Metanephros (tissue), 2 donors: ENCODE data around the gene MRPS18B. TPM values are rescaled to one million over a fixed set of nuclear protein-coding genes. Genes with fewer than 3 reads are reported as not detected.

Source experiments
- small RNA-seq: library from RNA; depleted of rRNA; stranded (forward); fragments of <200 nt; gene quantifications from one replicate; pipeline ENCODE3, GENCODE V24; 2014; ENCODE audit warnings: low replicate concordance
- total RNA-seq: library from RNA; depleted of rRNA; stranded (reverse); fragments of >200 nt; gene quantifications from one replicate; pipeline ENCODE4 v1.2.3, GENCODE V29; 2014

Gene MRPS18B
- 58.0 TPM for total RNA-seq

DNA sequence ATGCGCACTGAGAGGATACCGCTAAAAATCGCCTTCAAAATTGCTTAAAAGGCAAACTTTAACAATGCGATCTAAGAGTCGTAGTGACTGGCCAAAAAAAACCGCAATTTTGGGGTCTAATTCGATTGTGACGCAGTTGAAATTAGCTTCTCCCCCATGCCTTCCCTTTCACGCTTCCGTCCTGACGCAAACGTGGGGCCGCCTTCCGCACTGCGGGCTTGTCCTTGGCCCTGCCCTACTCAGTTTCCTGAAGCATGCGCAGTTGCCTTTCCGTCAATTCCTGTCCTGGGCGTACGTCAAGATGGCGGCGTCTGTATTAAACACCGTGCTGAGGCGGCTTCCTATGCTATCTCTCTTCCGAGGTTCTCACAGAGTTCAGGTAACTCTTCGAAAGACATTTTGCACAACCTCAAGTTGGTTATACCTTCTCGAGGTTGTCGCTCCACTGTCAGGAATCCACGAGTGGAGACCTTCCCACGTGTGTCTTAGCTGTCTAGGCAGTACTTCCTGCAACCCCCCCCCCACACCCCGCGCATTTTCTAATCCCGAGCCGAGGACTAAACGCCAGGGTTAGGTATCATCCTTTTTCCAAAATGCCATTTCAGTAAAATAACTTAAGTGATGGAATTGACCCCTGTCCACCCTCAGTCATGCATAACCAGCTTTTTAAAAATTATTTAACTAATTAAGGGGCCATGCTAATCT, at the start of gene MRPS18B:
MRPS18B (plus strand) TSS at position 276 of the 705 bp plus-strand sequence; CDS start at position 302, 26 bp downstream.

DNA sequence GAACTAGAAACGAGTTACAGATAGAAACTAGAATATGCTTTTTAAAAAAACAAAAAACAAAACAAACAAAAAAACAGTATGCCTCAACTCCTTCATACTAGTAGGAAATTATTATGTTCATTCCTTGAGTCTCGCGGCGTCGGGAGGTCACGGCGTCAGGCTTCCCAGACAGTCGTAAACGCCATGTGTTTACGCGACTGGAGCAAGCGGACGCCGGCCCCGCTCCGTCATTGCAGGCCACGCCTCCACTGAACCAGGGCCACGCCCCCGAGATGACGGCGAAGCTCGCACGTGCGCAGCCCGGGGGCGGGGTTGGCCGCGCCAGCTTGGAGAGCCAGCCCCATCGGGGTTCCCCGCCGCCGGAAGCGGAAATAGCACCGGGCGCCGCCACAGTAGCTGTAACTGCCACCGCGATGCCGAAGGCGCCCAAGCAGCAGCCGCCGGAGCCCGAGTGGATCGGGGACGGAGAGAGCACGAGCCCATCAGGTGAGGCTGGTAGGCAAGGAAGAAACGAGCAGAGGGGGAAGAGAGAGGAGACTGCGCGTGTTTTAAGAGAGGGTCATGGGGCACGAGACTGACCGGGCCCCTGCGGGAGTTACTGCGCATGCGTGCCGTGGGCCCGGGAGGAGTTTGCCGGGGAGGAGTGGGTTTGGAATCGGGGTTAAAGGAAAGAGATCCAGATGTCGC, 46.4 kb upstream of the MRPS18B start, which contains the start of gene ABCF1:
ABCF1 (plus strand) TSS at position 368 of the 687 bp plus-strand sequence; CDS start at position 414, 46 bp downstream.

DNA sequence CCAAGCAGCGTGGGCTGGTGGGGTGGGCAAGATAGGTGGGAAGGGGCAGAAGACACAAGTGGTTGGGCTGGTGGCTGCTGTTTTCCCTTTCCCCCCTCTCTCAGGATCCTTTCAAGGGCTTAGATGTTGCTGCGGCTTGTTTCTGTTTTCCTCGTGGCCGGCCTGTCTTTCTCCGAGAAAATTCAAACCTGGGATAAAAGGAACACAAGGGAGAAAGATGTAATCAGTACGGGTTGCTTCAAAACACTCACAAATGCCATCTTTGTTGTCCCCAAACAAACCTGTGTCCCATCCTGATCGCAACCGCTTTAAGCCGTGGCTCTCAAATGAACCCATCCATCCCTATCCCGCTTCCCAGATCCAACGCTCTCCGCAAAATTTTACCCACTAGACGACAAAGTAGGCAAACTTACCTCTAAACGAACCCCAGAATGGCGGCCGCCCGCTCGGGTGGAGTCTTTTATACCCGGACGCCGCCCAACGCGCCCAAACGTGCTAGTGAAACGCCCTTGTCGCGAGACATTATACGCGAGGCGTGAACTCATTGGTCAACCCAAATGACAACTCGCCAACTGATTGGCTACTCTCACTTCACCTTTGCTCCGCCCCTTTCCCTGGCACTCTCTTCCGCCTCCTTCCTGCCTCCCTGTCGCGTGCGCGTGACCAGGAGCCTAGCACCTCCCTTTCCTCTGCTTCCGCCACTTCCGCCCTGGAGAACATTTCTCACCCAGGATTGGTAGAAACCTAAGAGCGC, 652 bp upstream of the MRPS18B start, which contains the start of gene PPP1R10:
PPP1R10 (minus strand) TSS at position 433 of the 754 bp plus-strand sequence. CDS start 7,299 bp downstream, outside the sequence.

DNA sequence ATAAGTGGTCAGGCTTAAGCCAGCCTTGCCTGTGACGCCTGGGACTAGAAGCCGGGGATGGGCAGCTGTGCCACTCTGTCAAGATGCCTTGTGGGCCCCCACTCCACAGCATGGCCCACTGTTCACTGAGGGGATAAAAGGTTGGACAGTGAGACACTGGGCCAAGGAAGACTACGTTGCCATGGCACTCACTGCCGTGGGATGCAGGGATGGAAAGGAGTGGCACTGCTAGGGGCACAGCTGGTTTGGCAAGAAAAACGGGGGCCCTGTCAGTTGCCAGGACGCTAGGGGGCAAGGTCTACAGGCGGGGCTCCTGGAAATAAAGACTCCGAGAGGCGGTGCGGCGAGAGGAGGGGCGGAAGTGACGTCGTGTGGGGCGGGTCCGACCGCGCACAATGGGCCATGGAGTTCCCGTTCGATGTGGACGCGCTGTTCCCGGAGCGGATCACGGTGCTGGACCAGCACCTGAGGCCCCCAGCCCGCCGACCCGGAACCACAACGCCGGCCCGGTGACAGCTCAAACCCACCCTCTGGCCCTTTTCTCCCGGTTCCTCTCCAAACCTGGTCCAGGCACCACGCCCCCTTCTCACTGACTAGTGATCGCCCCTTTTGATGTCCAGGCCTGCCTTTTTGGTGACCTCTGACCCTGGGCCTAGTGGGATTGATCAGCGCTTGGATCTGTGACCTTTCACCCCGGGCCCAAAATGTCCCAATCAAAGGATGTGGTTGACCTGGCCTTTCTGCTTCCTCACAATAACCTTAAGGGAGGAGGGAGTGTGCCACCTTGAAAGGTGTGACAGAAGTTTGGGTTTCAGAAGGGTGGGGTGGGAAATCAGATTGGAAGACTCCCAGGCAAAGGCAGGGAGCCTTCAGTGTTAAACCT, 9.1 kb downstream of the MRPS18B start, which contains the start of gene ATAT1:
ATAT1 (plus strand) TSS at position 391 of the 883 bp plus-strand sequence.

DNA sequence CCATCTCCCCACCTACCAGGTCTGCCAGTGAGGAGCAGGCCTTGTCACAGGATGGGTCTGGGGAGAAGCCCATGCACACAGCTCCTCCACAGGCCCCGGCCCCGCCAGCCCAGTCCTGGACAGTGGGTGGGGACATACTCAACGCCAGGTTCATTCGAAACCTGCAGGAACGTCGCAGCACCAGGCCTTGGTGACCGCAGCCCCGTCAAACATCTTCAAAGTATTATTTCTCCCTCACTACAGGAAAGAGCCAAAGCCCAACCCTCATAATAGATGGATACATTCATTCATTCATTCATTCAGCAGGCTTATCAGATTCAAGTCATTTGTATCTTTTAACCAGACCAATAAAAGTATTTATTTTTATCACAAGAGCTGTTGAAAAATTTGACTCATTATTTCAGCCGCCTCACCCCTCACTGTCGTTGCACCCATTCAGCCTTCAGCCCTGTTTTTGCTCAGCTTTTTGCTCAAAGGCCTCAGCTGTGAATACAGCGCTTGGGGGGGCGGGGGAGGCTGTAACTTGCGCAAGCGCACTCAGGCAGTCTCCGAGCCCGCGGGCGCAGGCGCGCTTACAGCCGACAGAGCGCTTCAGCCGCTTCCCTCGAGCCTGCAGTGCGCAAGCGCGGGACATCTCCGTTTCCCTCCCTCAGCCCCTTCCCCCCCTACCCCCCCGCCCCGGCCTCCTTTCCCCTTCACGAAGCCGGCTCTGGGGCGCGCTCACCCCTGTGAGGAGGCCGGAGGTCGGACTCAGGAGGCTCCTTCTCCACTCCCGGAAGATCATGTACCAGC, 29.0 kb downstream of the MRPS18B start, which contains the start of gene C6orf136:
C6orf136 (plus strand) TSS at position 684 of the 792 bp plus-strand sequence; CDS start at position 783, 99 bp downstream.

DNA sequence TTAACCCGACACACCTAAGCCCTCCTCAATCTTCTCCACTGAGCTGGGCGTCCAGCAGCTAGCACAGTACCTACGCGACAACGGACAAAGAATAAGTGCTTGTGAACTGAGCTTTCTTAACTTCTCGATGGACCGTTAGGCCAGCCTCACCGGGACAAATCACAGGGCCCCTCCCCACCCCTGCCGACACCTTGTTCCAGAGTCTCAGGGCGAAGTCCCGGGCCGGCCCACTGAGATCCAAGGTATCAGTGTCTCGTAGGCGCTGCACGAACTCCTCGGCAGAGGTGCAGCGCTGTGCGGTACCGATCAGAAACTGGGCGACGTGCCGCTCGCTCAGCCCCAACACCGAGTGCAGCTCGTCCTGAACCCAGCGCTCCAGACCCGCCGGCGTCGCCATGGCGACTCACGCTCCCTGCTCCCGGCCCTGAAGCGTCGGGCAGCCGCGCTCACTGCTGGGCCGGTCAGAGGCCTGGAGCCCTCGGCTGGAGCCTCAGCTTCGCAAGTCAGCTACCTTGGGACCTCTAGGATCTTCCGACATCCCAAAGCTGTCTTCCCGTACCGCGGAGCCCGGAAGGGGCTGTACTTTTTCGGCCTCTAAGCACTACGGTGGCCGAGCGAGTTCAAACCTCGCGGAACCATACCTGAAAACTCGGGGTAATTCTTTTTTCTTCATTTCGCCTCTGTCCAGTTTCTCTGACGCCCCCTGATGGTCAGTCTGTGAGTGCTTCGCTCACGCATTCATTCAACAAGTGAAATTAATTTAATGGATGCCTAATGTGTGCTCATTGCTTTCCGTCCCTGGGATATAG, 55.0 kb downstream of the MRPS18B start, which contains the start of gene DHX16:
DHX16 (minus strand) TSS at position 562 of the 809 bp plus-strand sequence; CDS start at position 397, 165 bp downstream.

Small RNAs within 50 kb of the gene (small RNA-seq; reads per million reads assigned to genes)
- 1.9 reads per million, percentile 89 among the genes with 10 or more reads in this experiment for gene MIR877

Other genes with a start within 250 kb of the MRPS18B start
- 202 TPM for gene HLA-E, start 128.3 kb upstream of the MRPS18B start, total RNA-seq
- 44.3 TPM for gene GNL1, start 61.4 kb upstream of the MRPS18B start, total RNA-seq
- gene PRR3, start 60.5 kb upstream of the MRPS18B start, total RNA-seq, result 10.0 TPM
- gene ABCF1, start 46.4 kb upstream of the MRPS18B start, total RNA-seq, result 35.4 TPM
- gene PPP1R10, start 597 bp upstream of the MRPS18B start, total RNA-seq, result 24.5 TPM
- 21.1 TPM for gene ATAT1, start 9.0 kb downstream of the MRPS18B start, total RNA-seq
- 14.3 TPM for gene C6orf136, start 29.3 kb downstream of the MRPS18B start, total RNA-seq
- 27.5 TPM for gene DHX16, start 55.2 kb downstream of the MRPS18B start, total RNA-seq
- 30.1 TPM for gene PPP1R18, start 68.8 kb downstream of the MRPS18B start, total RNA-seq
- gene NRM, start 73.1 kb downstream of the MRPS18B start, total RNA-seq, result 7.1 TPM
- gene MDC1, start 99.4 kb downstream of the MRPS18B start, total RNA-seq, result 15.9 TPM
- 468 TPM for gene TUBB, start 102.5 kb downstream of the MRPS18B start, total RNA-seq
- 60.8 TPM for gene FLOT1, start 124.8 kb downstream of the MRPS18B start, total RNA-seq
- 13.2 TPM for gene IER3, start 126.7 kb downstream of the MRPS18B start, total RNA-seq